Prostate gland (tissue), 2 donors: ENCODE measurements around the gene PPP1R12C. TPM values are rescaled to one million over a fixed set of nuclear protein-coding genes. Genes with fewer than 3 reads are reported as not detected.
"Not testable (repeated sequence)": the region's sequence is repeated elsewhere in the genome, so short reads cannot be mapped to it uniquely, and the experiment has no call there.

ENCODE experiments used
- DNase-seq: peaks from one replicate; pipeline ENCODE4 v3.0.0-alpha.2; 2019; ENCODE audit warnings: low spot score
- H3K27ac ChIP-seq, 2 donors: fragments of 200-600 bp; sonication (generic); 2 replicates each; pipeline ENCODE4 v1.5.1; 2017 to 2019
- H3K27me3 ChIP-seq: fragments of 200-600 bp; sonication (generic); replicated peaks from 2 replicates; pipeline ENCODE4 v1.5.1; 2019; ENCODE audit not compliant: insufficient read depth
- H3K36me3 ChIP-seq, 2 donors: fragments of 200-600 bp; sonication (generic); 1 replicate in 1 of 2; 2 replicates in 1 of 2; pipeline versions ENCODE4 v1.5.1 to v1.8.1; 2017 to 2019
- H3K4me1 ChIP-seq: fragments of 200-600 bp; sonication (generic); replicated peaks from 2 replicates; pipeline ENCODE4 v1.5.1; 2019
- H3K4me3 ChIP-seq, 2 donors: fragments of 200-600 bp; sonication (generic); 2 replicates each; pipeline ENCODE4 v1.5.1; 2017 to 2019
- H3K9me3 ChIP-seq: fragments of 200-600 bp; sonication (generic); 2 replicates; pipeline ENCODE4 v1.5.1; 2017
- CTCF ChIP-seq, 4 experiments: fragments of 200-600 bp in 2 of 4; fragments of 450-650 bp in 2 of 4; sonication (generic) in 2 of 4; IDR thresholded peaks; 1 replicate in 3 of 4; 2 replicates in 1 of 4; pipeline ENCODE4 v1.5.1; 2016 to 2019; ENCODE audit warnings: antibody characterized with exemption in 4 of 4, mild to moderate bottlenecking in 2 of 4, moderate library complexity in 2 of 4
- POLR2A ChIP-seq: fragments of 450-650 bp; IDR thresholded peaks from one replicate; pipeline ENCODE4 v1.6.1; 2016; ENCODE audit warnings: antibody characterized with exemption, mild to moderate bottlenecking
- POLR2AphosphoS5 ChIP-seq: sonication (generic); formaldehyde crosslinking; IDR thresholded peaks from one replicate; pipeline ENCODE4 v1.6.1; 2017; ENCODE audit warnings: antibody characterized with exemption
- WGBS: methylation state at CpG from one replicate; pipeline ENCODE4 v1.1.5; 2018; 5-methylcytosine and 5-hydroxymethylcytosine counted together
- intact Hi-C: fragments of 100-400 bp; cut with DNase I; formaldehyde crosslinking; loops from one replicate; pipeline ENCODE4 v1.14.2; 2022
- total RNA-seq, 2 donors: library from RNA; depleted of rRNA; stranded (reverse); fragments of >200 nt; gene quantifications; one replicate each; pipeline ENCODE4 v1.1.0, GENCODE V29; 2016

The PPP1R12C gene
- total RNA-seq, 2 donors from 2014 or later: 67.8 to 164 TPM

GRCh38 chr19:55062735-55063491 lies 54.5 kb downstream of the PPP1R12C start, which contains the start of gene RDH13:
Gene RDH13, minus strand, starts transcription at chr19:55063148. Its CDS starts 116 bp downstream, at chr19:55063032.
- DNase-seq: peak; percentile 94
- peak within 1 kb of the TSS; percentile 63 to 71 for H3K27ac ChIP-seq
- H3K4me1 ChIP-seq: no peaks in the 10 kb centered on the region
- intact Hi-C loops: no loop called here
- H3K4me3 ChIP-seq: peak within 1 kb of the TSS; percentile 76 to 82
- WGBS: 2% methylated on average over 42 of the region's 70 CpGs
- TF ChIP-seq POLR2AphosphoS5: peak; percentile 62
- TF ChIP-seq CTCF (IDR thresholded peaks at IDR 0.05): peak in 1 of 4 experiments; percentile 9
- TF ChIP-seq POLR2A: peak; percentile 70
- H3K36me3 ChIP-seq: no peaks in the 10 kb centered on the region
- H3K9me3 ChIP-seq: no peaks in the 10 kb centered on the region
- no peaks in the 10 kb centered on the region for H3K27me3 ChIP-seq

- H3K27ac ChIP-seq, DNase-seq, intact Hi-C loops, H3K4me1 ChIP-seq, H3K27me3 ChIP-seq, H3K4me3 ChIP-seq, H3K36me3 ChIP-seq, H3K9me3 ChIP-seq: not testable (repeated sequence)
- WGBS: 47% methylated on average over 9 of the region's 9 CpGs
Observed at GRCh38 chr19:55060287-55060686, 57.1 kb downstream of the PPP1R12C start.

- Histone ChIP-seq H3K36me3 (no peaks in the 10 kb centered on the region), H3K27me3 (no peaks in the 10 kb centered on the region), H3K4me1 (no peaks in the 10 kb centered on the region), H3K9me3 (no peaks in the 10 kb centered on the region), H3K27ac (no peak overlapping the region), H3K4me3 (no peak overlapping the region)
- WGBS: 96% methylated on average over 23 of the region's 23 CpGs
- TF ChIP-seq CTCF (IDR thresholded peaks at IDR 0.05): no peak
- TF ChIP-seq POLR2AphosphoS5: no peak
- no peak for TF ChIP-seq POLR2A
- intact Hi-C loops: no loop called here
- no peak for DNase-seq
Observed at GRCh38 chr19:55058781-55059610, 58.4 kb downstream of the PPP1R12C start.

GRCh38 chr19:55056827-55057226 lies 60.6 kb downstream of the PPP1R12C start:
- no peak for TF ChIP-seq CTCF (IDR thresholded peaks at IDR 0.05)
- TF ChIP-seq POLR2A: no peak
- no peak for TF ChIP-seq POLR2AphosphoS5
- no peak overlapping the region for H3K4me3 ChIP-seq
- H3K27ac ChIP-seq: no peak overlapping the region
- H3K36me3 ChIP-seq: no peaks in the 10 kb centered on the region
- WGBS: 99% methylated on average over 9 of the region's 9 CpGs
- no peaks in the 10 kb centered on the region for H3K27me3 ChIP-seq
- H3K9me3 ChIP-seq: no peaks in the 10 kb centered on the region
- intact Hi-C loops: no loop called here
- DNase-seq: no peak
- H3K4me1 ChIP-seq: no peaks in the 10 kb centered on the region

GRCh38 chr19:55053735-55054134 lies 63.7 kb downstream of the PPP1R12C start:
- H3K9me3 ChIP-seq: no peaks in the 10 kb centered on the region
- no peaks in the 10 kb centered on the region for H3K36me3 ChIP-seq
- no peaks in the 10 kb centered on the region for H3K4me1 ChIP-seq
- intact Hi-C loops: no loop called here
- H3K27ac ChIP-seq: no peak overlapping the region
- DNase-seq: no peak
- H3K27me3 ChIP-seq: no peaks in the 10 kb centered on the region
- 98% methylated on average over 7 of the region's 7 CpGs for WGBS
- H3K4me3 ChIP-seq: no peak overlapping the region
- TF ChIP-seq POLR2AphosphoS5 (no peak), POLR2A (no peak), CTCF (IDR thresholded peaks at IDR 0.05) (no peak)
